ENCODE measurements around the gene OTUD3.
"Not testable (repeated sequence)": the region's sequence is repeated elsewhere in the genome, so short reads cannot be mapped to it uniquely, and the experiment has no call there.

Gene OTUD3

DNA sequence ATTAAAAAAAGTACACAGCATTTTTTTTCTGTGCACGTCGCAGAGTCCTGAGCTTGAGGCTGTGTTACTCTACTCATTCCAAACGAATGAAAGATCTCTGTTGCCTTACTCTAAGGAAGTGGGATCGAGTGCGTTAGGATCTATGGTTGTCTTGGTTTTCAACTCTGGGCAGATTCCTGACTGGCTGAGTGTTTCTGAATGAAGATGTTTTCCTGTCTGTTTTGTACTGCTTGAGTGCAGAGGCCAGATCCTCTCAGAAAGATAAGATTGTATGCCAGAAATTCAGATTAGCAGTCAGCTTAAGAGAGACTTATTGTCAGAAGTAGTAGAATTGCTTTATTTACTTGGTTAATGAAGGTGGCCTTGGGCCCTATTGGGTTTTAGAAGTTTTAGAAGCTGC is 27.2 kb downstream of the OTUD3 start:
- FAIRE-seq, result no peak
- DNase-seq (ENCODE audit: insufficient read length, low spot score), result no peak

DNA sequence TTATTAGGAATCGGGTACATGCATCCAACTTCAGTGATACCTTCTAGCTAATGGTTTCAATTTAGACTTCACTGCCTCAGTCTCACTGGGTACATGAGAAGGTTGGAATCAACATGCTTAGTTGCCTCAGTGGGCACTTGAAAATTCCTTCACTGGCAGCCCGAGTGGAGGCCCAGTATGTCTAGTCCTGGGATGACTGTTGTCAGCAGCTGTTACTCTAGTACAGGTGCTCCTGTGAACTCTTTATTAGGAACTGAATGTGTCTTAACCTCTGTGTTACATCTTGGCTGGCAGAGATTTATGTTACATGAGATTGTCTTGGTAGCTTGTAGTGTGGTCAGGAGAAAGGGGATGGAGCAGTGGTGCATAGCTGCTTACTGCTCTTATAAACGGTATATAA is 27.8 kb downstream of the OTUD3 start:
- DNase-seq (ENCODE audit: insufficient read length, low spot score) (no peak), FAIRE-seq (no peak)

DNA sequence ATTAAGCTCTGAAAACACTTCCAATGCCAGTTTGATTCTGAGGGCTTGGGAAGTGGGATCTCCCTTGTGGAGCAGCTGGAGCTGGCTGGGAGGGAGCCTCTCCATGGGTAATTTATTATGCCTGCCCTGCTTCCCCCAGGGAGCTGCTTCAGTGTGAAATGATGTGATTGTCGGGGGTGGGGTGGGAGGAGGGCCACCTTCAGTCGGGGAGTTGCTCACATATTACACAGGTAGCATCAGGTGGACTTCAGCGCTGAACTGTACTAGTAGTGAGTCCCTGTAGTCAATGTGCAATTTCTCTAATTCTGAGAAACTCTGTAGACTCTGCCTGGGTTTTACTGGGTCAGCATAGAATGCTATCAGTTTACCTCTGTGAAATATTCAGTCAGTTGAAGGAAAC is 28.5 kb downstream of the OTUD3 start:
- DNase-seq (ENCODE audit: insufficient read length, low spot score) (no peak), FAIRE-seq (no peak)

DNA sequence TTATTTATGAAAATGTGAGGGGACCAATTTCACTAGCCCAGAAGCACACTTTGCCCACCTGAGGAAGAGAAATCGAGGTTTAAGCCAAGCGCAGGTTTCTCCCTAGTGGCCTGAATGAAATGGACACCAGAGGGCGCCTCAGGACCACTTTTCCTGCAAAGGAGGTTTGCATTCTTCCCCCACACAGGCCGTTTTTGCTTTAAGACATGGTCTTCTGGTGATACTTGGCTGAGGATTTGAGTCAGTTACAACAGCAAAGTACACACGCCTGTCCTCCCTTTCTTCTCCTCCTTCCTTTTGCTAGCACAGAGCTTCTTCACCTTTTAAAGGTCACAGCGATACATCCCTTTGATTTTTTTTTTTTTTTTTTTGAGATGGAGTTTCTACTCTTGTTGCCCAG is 35.9 kb downstream of the OTUD3 start:
- FAIRE-seq (no peak), DNase-seq (ENCODE audit: insufficient read length, low spot score) (peak; percentile 70)

DNA sequence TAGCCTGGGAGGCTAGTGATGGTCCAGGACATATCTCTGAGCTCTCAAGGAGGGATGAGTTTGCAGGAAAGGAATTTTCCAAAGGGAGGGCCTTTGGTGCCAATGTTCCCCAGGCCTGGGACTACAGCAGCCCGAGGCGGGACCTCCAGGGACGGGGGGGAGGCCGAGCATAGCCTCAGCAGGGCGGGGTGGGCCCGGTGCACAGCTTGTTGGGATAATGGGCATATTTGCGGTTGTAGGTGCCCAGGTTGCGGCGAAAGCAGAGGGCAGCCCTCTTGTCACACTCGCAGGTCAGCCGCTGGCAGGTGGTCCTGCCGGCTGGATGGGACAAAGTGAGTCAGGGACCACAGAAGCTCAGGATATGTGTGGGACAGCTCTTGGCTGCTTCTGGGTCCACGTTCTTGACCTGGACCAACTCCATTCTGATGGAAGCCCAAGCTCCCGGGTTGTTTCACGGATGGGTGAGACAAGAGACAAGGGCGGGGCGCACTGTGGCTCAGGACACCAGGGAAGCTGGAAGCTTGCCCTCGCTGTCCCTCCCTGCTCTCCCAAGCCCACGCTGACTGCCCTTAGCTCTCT is 38.0 kb downstream of the OTUD3 start:
- DNase-seq (ENCODE audit: insufficient read length, low spot score), result no peak
- FAIRE-seq, result no peak

DNA sequence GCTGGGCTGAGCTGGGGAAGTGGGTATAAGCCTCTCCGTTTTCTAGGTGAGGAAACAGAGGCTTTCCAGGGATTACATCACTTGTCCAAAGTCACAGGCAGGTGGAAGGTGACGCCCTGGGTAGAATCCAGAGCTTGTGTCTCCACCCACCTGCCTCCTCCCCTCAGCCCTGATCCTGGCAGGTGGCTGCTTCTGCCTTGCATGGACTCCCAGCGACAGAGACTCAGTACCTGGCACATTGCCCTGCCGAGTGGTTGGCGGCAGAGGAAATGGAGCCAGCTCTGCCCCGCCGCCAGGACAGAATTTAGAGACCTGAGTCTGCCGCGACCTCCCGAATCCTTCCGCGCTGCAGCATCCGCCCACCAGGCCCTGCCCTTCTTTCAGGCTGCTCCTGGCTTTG is 39.1 kb downstream of the OTUD3 start:
- FAIRE-seq, result no peak

DNA sequence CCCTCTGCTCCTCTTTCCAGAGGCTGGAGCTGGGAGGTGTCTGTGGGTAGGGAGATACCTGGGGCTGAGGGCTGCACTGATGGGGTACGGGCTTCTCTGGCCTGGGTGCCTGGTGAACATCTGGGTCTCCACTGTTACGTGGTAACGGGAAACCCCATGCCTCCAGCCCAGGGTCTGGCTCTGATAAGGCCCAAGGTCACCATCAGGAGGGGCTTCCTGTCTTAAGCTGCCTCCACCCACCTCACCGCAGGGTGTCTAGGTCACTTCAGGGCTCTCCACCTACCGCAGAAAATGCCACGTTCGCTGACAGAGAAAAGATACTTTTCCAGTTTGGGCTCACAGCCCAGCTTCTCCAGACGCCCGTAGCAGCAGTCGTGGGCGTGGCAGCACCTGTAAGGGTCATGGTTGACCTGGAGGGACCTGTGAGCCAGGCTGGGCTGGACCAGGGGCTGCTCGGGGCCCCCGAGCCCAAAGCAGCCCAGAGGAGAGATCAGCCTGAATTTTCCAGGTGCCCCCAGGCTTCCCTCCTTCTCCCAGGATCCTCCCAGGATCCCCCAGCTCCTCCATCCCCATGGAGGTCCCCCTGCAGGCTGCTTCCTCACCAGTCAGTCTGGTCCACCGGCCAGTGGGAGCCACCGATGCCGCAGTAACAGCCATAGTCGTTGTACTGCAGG is 40.0 kb downstream of the OTUD3 start:
- FAIRE-seq, result no peak
- no peak for DNase-seq (ENCODE audit: insufficient read length, low spot score)

More for the DNA sequence above, 39.1 kb downstream of the OTUD3 start:
- no peak for DNase-seq (ENCODE audit: insufficient read length, low spot score)

DNA sequence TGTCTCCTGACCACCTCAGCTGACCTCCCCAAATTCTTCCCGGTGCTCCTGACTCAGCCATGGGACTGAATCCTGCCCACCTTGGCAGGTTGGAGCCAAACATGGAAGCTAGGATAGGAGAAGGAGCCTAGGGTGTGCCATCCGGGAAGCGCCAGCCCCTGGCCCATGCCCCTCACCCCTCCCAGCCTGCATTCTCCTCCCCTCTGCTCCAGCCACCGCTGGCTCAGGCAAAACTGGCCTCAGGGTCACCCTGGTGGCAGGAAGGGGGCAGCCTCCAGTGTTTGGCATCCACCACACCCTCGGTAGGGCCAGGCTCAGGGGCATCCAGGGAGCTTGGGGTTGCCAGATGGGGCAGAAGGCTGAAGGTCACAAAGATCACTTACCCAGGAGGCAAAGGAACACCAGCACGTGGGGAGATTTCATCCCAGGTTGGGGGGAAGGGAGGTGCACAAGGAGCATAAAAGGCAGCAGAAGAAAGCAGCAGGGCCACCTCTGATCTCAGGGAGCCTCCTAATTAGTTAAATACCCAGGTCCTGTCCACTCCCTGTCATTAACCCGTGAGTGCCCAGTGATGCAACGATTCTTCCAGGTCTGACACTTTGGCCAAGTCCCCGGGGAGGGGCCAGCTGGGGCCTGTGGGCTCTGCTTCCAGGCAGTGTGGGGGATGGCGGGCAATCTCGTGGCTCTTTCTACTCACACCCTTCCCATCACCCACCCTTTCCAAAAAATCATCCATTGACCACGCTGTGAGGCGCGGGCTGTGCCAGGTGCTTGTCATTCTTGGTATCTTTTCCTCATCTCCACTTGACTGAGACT is 41.1 kb downstream of the OTUD3 start, which contains the start of gene PLA2G2E:
Gene PLA2G2E, minus strand, starts transcription at position 481 of the 816 bp plus-strand sequence. Its CDS starts 58 bp downstream, at position 423.
- FAIRE-seq (no peak), DNase-seq (ENCODE audit: insufficient read length, low spot score) (no peak)

DNA sequence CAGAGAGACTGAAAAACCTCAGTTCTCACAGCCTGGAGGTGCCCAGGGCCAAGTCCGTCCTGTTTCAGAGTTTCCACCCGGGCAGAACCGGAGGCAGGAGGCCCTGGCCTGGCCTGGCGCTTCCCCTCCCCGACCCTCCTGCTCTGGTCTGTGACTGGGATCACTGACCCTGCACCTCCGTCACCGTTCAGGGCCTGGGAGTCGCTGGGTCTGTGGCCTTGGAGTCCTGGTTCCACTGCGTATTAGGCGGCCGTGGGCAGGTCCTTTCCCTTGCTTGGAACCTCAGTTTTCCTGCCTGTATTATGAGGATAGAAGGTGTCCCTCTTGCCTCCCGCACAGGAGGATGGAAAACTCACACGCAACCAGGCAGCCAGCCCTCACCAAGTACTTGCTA is 41.8 kb downstream of the OTUD3 start:
- FAIRE-seq (no peak), DNase-seq (ENCODE audit: insufficient read length, low spot score) (no peak)

DNA sequence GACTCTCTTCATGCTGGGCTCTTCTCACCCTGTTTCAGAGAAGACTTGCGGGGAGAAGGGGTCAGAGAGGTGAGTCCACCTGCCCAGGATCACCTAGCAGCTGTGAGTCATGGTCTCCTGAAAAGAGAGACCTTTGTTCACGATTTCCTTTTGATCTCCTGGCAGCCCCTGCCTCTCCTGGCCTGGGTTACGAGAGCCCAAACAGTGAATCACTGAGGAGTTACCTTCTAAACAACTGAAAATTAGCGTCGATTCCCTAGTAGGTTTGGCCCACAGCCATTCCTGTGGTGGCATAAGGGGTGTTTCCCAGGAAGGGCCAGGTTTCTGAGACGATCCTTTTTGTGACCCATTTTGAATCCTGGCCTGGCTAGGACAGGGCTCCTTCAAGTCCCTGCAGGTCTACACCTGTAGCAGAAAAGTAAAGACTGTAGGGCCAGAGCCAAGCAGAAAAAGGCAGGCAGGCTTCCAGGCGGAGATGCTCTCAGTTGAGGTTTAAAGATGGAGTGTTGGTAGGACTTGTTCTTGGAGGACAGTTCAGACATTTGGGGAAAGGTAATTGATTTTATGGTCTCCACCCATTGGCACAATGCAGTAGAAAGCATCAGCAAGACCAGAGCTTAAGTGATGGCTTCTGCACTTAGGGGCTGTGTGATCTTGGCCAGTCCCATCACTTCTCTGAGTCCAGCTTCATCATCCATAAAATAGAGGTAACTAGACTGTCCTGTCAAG is 43.3 kb downstream of the OTUD3 start:
- FAIRE-seq (no peak), DNase-seq (ENCODE audit: insufficient read length, low spot score) (no peak)

DNA sequence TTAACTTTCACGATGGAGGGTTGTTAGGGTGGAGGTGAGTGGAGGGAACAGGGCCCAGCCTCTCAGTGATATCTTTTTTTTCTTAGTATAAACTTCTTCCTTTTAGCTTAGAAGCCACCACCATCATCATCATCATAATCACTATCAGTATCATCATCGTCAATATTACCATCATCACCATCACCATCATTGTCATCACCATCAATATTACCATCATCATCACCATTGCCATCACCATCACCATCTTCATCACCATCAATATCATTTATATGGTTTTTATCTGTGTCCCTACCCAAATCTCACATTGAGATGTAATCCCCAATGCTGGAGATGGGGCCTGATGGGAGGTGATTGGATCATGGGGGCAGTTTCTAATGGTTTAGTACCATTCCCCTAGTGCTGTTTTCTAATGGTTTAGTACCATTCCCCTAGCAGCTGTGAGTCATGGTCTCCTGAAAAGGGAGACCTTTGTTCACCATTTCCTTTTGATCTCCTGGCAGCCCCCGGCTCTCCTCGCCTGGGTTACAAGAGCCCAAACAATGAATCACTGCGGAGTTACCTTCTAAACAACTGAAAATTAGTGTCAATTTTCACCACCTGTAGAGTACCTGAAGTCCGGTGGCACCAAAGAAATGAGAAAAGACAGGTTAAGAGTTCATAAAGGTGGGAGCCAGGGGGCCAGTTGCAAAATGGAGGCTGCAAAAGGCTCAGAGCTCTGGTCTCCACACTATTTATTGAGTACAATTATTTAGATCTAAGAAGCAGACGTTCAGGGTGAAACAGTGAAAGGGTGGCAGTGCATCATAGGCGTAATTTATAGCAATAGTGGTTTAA is 44.3 kb downstream of the OTUD3 start:
- no peak for FAIRE-seq
- DNase-seq (ENCODE audit: insufficient read length, low spot score), result no peak

DNA sequence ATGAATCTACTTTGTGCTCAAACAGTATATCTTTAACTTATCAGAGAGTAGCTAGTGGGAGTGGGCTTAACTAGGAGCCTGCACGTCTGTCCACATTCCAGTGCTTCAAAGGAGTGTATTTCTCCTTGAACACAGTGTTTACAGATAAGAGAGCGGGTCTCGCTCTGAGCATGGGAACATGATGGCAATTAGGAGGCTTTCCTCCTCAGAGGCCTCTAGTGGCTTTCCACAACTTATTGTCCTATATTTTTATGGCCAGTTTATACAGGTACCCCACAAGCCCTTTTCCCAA is 44.9 kb downstream of the OTUD3 start:
- DNase-seq (ENCODE audit: insufficient read length, low spot score); FAIRE-seq: not testable (repeated sequence)

DNA sequence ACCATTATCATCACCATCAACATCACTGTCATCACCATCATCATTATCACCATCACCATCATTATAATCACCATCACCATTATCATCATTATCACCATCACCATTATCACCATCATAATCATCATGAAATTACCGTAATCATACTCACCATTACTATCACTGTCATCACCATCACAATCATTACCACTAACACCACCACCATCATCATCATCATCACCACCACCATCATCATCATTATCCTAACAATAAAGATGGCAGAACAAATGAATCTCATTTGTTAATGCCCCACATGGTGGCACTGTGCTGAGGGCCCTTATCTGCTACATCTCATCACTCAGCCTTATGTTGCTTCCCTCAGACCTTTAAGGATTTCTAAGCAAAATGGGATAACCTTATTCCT is 50.7 kb downstream of the OTUD3 start:
- no peak for DNase-seq (ENCODE audit: insufficient read length, low spot score)
- FAIRE-seq, result peak; percentile 31

DNA sequence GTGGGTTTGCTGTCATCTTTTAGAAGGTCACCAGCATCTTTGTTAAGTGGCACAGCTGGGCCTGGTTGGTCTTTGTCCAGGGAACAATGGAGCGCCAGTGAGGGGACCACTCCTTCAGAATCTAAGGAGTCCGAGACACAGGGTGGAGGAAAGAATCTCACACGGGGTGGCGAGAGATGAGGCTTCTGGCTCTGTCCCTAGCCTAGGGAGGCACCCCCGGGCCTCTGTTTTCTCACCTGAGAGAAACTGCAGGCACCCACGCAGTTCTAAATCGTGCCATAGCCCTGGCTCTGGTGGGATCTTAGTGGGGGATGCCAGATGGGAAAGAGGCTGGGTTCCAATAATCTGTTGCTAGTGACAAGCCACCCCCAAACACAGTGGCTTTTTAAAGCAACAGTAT is 52.1 kb downstream of the OTUD3 start:
- FAIRE-seq (no peak), DNase-seq (ENCODE audit: insufficient read length, low spot score) (no peak)

DNA sequence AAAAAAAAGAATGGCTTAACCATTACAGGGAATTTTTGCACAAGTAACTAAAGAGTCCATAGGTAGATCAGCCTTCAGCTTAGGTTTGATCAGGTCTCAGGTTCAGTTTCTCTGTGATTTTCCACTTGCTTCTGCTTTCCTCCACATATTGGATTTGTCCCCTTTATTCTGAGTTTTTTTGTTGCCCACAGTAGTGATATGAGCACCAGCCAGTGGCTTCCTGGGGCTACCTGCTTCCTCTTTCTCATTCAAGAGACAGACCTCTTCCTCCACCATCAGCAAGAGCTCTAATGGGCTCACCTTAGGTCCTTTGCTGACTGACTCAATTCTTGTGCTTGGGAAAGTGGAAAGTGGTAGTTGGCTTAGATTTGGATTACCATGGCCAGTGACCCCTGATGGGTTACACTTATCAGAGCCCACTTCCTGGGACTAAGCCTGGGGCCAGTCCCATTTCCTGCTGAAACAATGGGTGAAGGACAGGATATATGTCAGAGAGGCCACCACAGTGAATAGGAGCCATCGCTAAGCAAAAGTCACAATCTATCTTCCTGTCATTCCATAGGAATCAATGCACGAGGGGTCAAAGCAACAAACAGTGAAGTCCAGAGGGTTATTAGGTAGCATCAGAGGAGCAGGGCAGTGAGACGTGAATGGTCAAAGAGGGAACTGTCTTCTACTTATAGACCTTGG is 54.0 kb downstream of the OTUD3 start:
- FAIRE-seq (no peak), DNase-seq (ENCODE audit: insufficient read length, low spot score) (no peak)

DNA sequence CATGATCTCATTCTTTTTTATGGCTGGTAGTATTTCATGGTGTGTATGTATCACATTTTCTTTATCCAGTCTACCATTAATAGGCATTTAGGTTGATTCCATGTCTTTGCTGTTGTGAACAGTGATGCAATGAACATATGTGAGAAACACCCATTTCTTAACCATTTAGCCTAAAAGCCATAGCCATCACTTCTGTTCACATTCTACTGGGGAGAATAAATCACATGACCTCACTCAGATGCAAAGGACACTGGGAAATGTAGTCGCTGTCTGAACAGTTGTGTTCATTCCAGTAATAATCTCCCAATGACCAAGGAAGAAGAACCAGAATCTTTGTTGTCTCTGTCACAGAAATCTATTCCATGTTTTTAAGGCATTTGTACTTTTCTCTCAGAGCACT is 56.3 kb downstream of the OTUD3 start:
- FAIRE-seq (no peak), DNase-seq (ENCODE audit: insufficient read length, low spot score) (no peak)

DNA sequence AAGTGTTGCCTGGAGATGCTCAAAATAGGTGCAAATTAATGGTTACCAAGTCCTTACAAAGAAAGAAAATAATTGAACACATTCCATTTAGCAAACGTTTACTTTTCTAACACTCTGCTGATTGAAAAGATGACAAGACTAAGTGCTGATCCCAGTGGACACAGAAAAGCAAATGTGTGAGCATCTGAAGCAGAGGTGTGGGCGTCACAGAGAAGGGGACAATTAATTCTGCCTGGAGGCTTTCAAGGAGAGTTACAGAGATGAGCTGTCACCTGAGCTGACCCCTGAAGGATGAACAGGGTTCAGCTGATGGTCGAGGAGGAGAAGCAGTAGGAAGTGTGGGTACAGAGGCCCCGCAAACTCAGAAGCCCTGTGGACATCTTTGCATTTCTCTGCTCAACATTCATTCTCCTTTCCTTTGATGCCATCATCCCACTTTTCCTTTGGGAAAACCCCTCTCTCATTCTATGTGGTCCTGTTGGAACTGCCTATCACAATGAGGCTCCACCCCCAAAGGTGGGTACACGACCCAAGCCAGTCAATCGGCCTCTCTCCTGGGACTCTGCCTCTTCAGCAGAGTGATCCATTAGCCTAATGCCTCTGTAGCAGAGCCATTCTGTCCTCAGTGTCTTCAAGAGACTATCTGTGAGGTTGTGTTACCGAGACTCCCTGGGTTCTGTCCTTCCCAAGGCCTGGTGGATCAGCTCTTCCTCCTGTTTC is 58.5 kb downstream of the OTUD3 start:
- DNase-seq (ENCODE audit: insufficient read length, low spot score) (no peak), FAIRE-seq (no peak)

DNA sequence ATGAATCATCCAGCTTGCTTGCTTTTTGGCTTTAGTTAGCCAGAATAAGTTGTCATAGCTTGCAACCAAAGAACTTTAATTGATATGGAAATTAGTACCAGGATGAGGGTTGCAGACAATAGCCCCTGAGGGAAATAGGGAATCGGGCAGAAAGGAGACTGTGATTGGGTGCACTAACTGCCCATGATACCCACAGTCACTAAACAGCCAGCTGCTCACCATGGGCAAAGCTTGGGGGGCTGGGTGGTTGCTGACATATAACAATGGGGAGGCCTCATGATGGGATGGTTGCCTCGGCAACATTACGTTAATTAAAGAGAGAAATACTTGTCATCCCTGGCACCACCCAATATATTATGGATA is 59.0 kb downstream of the OTUD3 start:
- FAIRE-seq, result no peak

DNA sequence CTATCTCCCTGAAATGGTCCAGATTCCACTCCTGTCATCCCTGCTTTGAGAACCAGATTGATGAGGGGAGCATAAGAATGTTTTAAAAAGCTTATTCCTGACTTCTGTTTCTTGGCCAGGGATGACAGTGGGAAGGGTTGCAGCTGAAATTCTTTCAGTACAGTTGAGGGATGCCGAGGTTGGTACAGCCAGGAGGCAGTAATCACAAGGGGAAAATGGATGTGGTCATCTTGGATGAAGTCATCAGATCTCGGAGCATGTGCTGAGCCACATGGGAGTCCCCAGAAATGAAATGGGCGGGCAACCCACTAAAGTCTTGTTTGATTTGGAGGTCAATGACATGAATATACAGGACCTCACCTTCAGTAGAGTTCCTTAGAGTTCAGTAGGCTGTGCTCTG is 59.9 kb downstream of the OTUD3 start:
- DNase-seq (ENCODE audit: insufficient read length, low spot score), result no peak
- FAIRE-seq, result no peak

More for the DNA sequence above, 59.0 kb downstream of the OTUD3 start:
- DNase-seq (ENCODE audit: insufficient read length, low spot score), result no peak

Data from HTR-8/SVneo (cell line).